HG03439 (cell line): ENCODE measurements around the gene CPED1.

Experiments
- ATAC-seq: cut with Tn5 transposase; IDR thresholded peaks from one replicate; pipeline ENCODE4 v1.9.1; 2021; ENCODE audit warnings: mild to moderate bottlenecking, moderate library complexity; ENCODE audit not compliant: unreplicated experiment

The CPED1 gene

DNA sequence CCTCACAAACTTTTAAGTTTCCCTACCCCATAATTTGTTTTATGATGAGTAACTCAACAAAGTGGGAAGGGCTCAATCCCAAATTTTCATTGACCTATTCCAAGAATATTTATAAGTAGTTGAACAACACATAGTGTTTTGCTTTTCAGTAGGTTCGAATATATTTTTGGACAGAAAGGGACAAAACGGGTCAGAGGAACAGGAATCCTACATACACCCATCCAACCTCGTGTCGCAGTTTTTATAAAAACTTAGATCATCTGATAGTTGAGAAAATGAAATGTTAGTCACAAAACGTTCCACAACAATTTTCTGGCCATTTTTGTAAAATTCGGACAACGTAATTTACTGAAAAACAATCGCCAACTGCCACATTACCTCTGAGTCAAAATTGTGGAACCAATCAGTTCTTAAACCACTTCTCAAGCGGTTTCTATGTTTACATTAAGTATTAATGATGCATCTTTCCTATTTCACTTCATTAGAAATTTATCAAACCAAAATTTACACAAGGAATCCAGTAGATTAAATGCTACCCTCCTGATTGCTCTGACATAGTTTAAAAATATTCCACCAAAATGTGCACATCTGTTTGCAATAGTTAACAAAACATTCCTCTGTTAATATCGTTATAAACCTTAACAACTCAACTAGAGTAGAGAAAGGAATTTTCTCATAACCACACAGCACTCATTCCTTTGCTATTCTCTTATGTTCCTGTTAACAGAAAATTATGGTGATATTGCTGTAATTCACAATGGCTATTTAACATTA lies 346.6 kb downstream of the CPED1 start:
- no peak for ATAC-seq

DNA sequence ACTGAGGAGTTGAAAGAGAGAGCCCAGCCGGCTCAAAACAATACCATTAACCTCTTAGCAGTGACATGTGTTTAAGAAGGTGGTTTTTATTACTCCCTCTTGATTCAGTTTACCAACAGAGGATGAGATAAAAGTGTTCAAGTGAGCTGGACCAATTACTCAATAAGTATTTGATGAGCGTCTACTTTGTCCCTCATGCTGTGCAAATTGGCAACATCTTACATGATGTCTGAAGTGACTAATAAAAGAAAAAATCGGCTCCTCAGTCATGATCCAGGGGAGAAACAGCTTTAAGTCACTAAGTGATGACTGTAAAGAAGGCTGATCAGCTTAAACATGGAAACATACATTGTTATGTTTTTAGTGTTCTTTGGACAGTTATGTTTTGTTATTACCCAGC lies 348.1 kb downstream of the CPED1 start:
- ATAC-seq: no peak

DNA sequence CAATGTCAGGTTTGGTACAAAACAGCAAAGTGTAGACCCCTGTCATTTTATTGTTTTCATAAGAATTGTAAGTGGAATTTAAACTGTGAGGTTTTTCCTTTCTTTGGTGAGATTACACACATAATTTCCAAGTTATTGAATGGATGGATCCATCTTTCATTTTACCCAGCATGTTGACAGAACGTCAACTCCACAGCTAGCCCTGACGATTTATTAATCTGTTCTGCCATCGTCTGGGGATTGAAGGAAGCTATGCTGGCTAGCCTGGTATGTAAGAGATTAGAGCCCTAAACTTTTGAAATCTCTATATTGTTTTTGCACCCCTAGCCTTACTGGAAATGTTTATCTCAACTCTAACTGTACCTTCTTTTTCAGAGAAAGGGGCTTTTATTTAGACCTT lies 348.9 kb downstream of the CPED1 start:
- ATAC-seq: no peak

DNA sequence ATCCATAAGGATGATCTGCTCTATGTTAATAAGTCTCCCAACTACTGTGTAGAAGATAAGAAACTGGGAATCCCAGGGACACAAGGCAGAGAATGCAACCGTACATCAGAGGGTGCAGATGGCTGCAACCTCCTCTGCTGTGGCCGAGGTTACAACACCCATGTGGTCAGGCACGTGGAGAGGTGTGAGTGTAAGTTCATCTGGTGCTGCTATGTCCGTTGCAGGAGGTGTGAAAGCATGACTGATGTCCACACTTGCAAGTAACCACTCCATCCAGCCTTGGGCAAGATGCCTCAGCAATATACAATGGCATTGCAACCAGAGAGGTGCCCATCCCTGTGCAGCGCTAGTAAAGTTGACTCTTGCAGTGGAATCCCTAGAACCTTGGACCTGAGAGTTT lies 350.6 kb downstream of the CPED1 start:
- ATAC-seq: no peak

DNA sequence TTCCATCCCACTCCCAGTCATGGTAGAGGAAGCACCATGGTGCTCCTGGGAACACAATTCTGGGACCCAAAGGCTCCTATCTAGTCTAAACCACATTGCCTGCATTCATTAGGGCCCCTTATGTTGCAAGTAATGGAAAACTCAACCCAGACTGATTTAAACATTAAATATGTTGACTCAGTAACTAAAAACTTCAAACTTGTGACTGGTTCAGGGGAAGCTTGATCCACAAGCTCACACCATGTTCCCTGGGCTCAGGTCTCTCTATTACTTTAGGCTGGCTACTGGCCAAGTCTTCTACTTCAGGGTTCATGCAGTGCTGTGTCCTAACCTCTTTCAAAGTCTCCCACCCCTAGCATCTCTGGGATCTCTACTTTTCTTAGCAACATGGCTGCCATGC lies 353.4 kb downstream of the CPED1 start:
- ATAC-seq: no peak

DNA sequence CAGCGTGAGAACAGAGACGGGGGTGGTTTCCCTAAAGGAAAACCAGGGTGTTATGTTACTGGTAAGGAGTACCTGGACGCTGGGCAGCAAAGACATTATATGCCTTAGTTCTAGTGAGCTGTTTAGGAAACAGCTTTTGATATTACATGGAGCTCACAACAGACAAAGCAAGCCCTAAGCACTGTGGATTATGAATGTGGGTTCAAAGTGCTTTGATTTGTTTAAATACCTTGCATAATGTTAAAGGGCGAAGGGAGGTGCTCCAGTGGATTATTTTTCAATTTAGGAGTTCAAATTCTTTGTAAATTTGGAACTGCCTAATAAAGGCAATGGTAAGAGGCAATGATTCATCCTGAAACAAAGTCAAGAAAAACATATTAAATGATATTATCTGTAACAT lies 354.1 kb downstream of the CPED1 start:
- no peak for ATAC-seq

DNA sequence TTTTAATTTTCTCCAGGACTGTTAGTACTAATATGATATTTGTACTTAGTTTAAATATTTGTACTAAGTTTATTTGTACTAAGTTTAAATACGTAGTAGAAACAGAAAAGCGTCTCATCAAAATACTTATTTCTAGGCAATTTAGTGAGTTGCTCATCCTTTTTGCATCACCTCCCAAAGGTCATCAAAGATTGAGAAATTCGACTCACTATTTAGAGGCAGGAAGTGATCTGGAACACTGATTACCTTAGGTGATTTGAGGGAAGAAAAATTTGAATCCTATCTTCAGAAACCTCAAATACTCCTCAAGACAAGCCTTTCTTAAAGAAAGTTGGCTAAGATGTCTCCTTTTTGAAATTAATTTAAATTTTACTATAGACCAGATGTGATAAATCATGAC lies 354.8 kb downstream of the CPED1 start:
- no peak for ATAC-seq

DNA sequence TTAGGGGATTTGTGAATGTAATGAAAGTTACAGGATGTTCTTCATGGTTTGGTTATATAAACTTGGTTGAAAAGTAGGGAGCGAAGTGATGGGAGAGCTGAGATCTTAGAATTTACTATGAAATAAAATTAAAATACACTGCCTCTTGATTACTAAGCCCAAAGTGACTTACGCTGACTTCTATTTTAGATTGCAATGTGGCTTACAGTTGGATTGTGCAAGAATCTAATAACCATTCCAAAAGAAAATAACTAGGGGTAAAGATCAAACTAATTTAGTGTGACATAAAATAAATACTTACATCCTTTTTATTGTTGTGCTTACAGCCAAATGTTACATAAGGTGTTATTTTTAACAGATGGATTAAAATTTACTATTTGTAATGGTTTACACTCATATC lies 355.6 kb downstream of the CPED1 start:
- ATAC-seq: no peak

DNA sequence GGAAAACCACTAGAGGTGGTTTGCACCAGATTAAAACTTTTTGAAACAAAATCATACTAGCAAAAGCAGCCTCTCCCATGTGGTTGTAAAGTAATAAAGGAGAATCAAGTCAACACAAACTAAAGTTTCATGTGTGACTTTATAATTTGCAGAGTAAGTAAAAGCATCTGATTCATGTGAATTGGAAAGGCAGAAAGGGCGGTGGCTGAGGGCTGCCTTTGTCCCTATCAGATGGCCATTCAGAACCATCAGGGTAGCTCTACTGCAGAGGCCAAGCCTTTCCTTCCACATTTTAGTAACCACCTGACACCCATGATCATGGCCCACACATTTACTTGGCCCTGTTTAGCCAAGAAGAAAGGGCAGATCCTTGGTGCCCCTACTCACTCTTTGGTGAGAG lies 356.0 kb downstream of the CPED1 start:
- ATAC-seq: no peak
